Heart right ventricle (tissue), 16 donors: ENCODE measurements around the gene PITPNB. TPM values are rescaled to one million over a fixed set of nuclear protein-coding genes. Genes with fewer than 3 reads are reported as not detected.

ENCODE experiments used
- ATAC-seq, 8 donors: fragments of 200-7000 bp; cut with Tn5 transposase; one replicate each; pipeline ENCODE4 v1.9.1; 2020; ENCODE audit warnings: mild to moderate bottlenecking in 8 of 8, moderate library complexity in 8 of 8, moderate number of reproducible peaks in 1 of 8
- DNase-seq, 2 donors: peaks; one replicate each; pipeline ENCODE4 v3.0.0-alpha.2; 2020
- H3K27ac ChIP-seq, 10 donors: fragments of 200-600 bp; sonication (generic) in 2 of 10; one replicate each; pipeline versions ENCODE4 v1.5.0 to v1.8.0; 2020 to 2022; ENCODE audit warnings: mild to moderate bottlenecking in 3 of 10
- H3K27me3 ChIP-seq, 7 donors: fragments of 200-600 bp; one replicate each; pipeline ENCODE4 v1.8.0; 2021 to 2022; ENCODE audit warnings: mild to moderate bottlenecking in 2 of 7
- H3K36me3 ChIP-seq, 9 donors: fragments of 200-600 bp; sonication (generic) in 1 of 9; one replicate each; pipeline versions ENCODE4 v1.5.0 to v1.8.0; 2020 to 2022; ENCODE audit warnings: mild to moderate bottlenecking in 2 of 9
- H3K4me1 ChIP-seq, 9 donors: fragments of 200-600 bp; sonication (generic) in 1 of 9; one replicate each; pipeline versions ENCODE4 v1.5.0 to v1.8.0; 2020 to 2022; ENCODE audit warnings: mild to moderate bottlenecking in 4 of 9
- H3K4me3 ChIP-seq, 10 donors: fragments of 200-600 bp; sonication (generic) in 2 of 10; one replicate each; pipeline versions ENCODE4 v1.5.0 to v1.8.0; 2020 to 2022; ENCODE audit warnings: mild to moderate bottlenecking in 7 of 10, moderate library complexity in 2 of 10
- H3K9me3 ChIP-seq, 11 donors: fragments of 200-600 bp in 10 of 11; sonication (generic) in 2 of 11; one replicate each; pipeline versions ENCODE4 v1.5.0 to v1.8.0; 2013 to 2022; ENCODE audit warnings: mild to moderate bottlenecking in 2 of 11, control low read depth in 1 of 11, moderate library complexity in 1 of 11
- WGBS, 2 donors: extraction: QIAGEN DNeasy Blood & Tissue Kit; methylation state at CpG; one replicate each; pipeline ENCODE4 v1.1.7; 2013; ENCODE audit warnings: inconsistent platforms in 1 of 2; 5-methylcytosine and 5-hydroxymethylcytosine counted together
- intact Hi-C, 10 donors: fragments of 100-400 bp; cut with DNase I; formaldehyde crosslinking; loops; one replicate each; pipeline versions ENCODE4 v1.11.1 to v1.14.2; 2022
- polyA plus RNA-seq, 2 donors: library from polyadenylated mRNA; stranded (reverse); fragments of 200-250 nt; gene quantifications; one replicate each; pipeline ENCODE4 v1.2.3, GENCODE V29; 2013
- total RNA-seq, 10 donors: library from RNA; stranded (reverse); fragmentation: NEBNext Ultra II Directional in 3 of 10; extraction: Animal tissue kit (Norgen Biotek cat#: 25700) in 3 of 10; gene quantifications; one replicate each; pipeline versions ENCODE4 v1.2.1 to v1.2.4, GENCODE V29; 2021 to 2023
- TF ChIP-seq, protein P1 (sequence below), 9 donors: fragments of 200-600 bp; sonication (generic) in 2 of 9; IDR thresholded peaks; one replicate each; pipeline versions ENCODE4 v1.5.0 to v1.8.0; 2021 to 2022; ENCODE audit warnings: antibody characterized with exemption in 9 of 9, mild to moderate bottlenecking in 5 of 9, moderate library complexity in 1 of 9
- donor health status: Arrhythmogenic right ventricular cardiomyopathy.
- donor health status: ischemic (EF 13 %, LVEDD 7.1; RV severe dilation, severe dysfunction).
- donor health status: healthy with polysubstance abuse.
- donor health status: DM: no; HTN: yes; CAD: no.
- donor health status: DM: no; HTN: no; CAD: no.
- donor health status: ischemic (EF 25% LVEDD 6.9; RV normal size, moderate dysfunction).
- donor health status: ischemic (EF 25% LVEDD 5.7; RV mildly dilated, moderate dysfunction).
- donor health status: healthy.
- donor health status: DM: yes; HTN: yes; CAD: no.
- donor health status: Ischemic cardiomyopathy.
- donor health status: ischemic (EF 35%, LVEDD 5.7; RV mildly dilated, moderate dysfunction).
- donor health status: nonischemic (EF 11% LVEDD 7.7; RV severe dilation, severe dysfunction).
- donor health status: DM: yes; HTN: yes; CAD: no.
- donor health status: PGD.
- donor health status: ischemic (EF 29% LVEDD 5.4; RV normal size, mild dysfunction).
- donor health status: nonischemic (EF 23%, LVEDD 6.1; RV moderate dilation, normal function).

The PITPNB gene
- total and polyA plus RNA-seq, 12 donors = 16.0 to 78.3 (median 58.1) TPM

GRCh38 chr22:27886843-27887151 is 32.3 kb downstream of the PITPNB start:
- Histone ChIP-seq H3K4me1 (peaks cover 3 to 62% (median 31%) of the 10 kb centered on the region in 9 donors), H3K27me3 (no peaks in the 10 kb centered on the region), H3K36me3 (peaks cover 0 to 86% (median 20%) of the 10 kb centered on the region in 9 donors), H3K4me3 (no peak overlapping the region), H3K27ac (peak overlapping the region in 6 of 10 donors; percentile 41 to 56 (median 46)), H3K9me3 (no peaks in the 10 kb centered on the region)
- no peak for DNase-seq
- TF ChIP-seq, protein P1, sequence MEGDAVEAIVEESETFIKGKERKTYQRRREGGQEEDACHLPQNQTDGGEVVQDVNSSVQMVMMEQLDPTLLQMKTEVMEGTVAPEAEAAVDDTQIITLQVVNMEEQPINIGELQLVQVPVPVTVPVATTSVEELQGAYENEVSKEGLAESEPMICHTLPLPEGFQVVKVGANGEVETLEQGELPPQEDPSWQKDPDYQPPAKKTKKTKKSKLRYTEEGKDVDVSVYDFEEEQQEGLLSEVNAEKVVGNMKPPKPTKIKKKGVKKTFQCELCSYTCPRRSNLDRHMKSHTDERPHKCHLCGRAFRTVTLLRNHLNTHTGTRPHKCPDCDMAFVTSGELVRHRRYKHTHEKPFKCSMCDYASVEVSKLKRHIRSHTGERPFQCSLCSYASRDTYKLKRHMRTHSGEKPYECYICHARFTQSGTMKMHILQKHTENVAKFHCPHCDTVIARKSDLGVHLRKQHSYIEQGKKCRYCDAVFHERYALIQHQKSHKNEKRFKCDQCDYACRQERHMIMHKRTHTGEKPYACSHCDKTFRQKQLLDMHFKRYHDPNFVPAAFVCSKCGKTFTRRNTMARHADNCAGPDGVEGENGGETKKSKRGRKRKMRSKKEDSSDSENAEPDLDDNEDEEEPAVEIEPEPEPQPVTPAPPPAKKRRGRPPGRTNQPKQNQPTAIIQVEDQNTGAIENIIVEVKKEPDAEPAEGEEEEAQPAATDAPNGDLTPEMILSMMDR (IDR thresholded peaks at IDR 0.05) = peak in 2 of 9 donors; percentile 14 to 25
- ATAC-seq = no peak
- intact Hi-C loops = loop anchor here in 9 of 10 donors (1.0 to 10.0 kb wide), 7 partner anchors 28 to 708 kb away; no protein-coding TSS in a partner anchor

GRCh38 chr22:27885977-27886842 is 32.8 kb downstream of the PITPNB start:
- Histone ChIP-seq H3K36me3 (peaks cover 0 to 80% (median 14%) of the 10 kb centered on the region in 9 donors), H3K4me1 (peaks cover 3 to 68% (median 37%) of the 10 kb centered on the region in 9 donors)

DNA sequence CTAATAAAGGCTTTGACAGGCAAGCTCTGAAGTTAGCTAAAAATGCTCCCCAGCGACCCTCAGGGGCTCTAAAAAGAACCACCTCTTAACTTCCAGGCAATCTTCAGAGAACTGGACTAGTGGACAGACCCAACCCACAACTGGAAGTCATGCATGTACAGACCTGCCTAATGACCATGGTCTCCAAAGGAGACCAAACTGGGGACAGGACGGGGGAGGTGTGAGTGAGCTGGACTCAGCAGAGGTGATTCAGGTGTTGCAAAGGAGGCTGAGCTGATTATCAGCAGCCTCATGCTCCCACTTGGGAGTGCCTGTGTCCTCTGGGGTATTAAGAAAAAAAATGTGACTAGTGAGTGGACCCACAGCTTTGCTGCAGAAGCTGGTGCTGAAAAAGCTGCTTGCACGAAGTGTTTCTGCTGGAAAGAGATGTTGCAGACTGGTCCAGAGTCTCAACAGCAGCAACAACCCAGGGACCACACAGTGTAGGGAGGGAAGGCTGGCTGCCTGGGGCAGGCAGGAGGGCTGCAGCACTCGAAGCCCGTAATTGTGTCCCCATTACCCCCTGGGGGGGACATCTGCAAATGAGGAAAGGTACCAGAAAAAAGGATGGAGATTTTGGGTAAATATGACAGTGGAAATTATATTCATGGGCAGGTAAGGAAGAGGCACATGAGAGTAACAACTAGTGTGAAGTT is 35.3 kb downstream of the PITPNB start:
- TF ChIP-seq, protein P1 (IDR thresholded peaks at IDR 0.05) = no peak
- H3K9me3 ChIP-seq = no peaks in the 10 kb centered on the region
- H3K36me3 ChIP-seq = peaks cover 0 to 56% (median 8%) of the 10 kb centered on the region in 9 donors
- H3K4me3 ChIP-seq = no peak overlapping the region
- H3K4me1 ChIP-seq = peaks cover 6 to 77% (median 57%) of the 10 kb centered on the region in 9 donors
- DNase-seq = no peak
- peak overlapping the region in 1 of 10 donors; percentile 19 for H3K27ac ChIP-seq
- WGBS, 2 donors = 84 to 85% methylated on average over 5 of the region's 5 CpGs
- intact Hi-C loops = loop anchor here in 6 of 10 donors (5.0 to 10.0 kb wide), 4 partner anchors 33 to 1127 kb away; partner anchors contain the start of gene PITPNB (in 3 of the 6)
- ATAC-seq = no peak
- H3K27me3 ChIP-seq = no peaks in the 10 kb centered on the region

More at GRCh38 chr22:27885977-27886842, 32.8 kb downstream of the PITPNB start:
- DNase-seq (peak in 1 of 2 donors; percentile 42), ATAC-seq (peak in 6 of 8 donors; percentile 38 to 66 (median 56))
- Histone ChIP-seq H3K27ac (peak overlapping the region in 7 of 10 donors; percentile 5 to 56 (median 45)), H3K9me3 (no peaks in the 10 kb centered on the region), H3K4me3 (no peak overlapping the region), H3K27me3 (no peaks in the 10 kb centered on the region)
- intact Hi-C loops = loop anchor here in 9 of 10 donors (1.0 to 10.0 kb wide), 7 partner anchors 29 to 709 kb away; no protein-coding TSS in a partner anchor
- WGBS, 2 donors = 57 to 72% methylated on average over 3 of the region's 3 CpGs
- TF ChIP-seq, protein P1 (IDR thresholded peaks at IDR 0.05) = peak; percentile 80 to 92 (median 86)
